HEK293 (cell line): ENCODE measurements around the gene FANCC.

Source experiments
- CTCF ChIA-PET: fragments of 350-600 bp; formaldehyde crosslinking; extraction: SDS; loops from one replicate; lab custom pipeline; 2021; ENCODE audit warnings: antibody characterized with exemption; lab: Yijun Ruan, JAX
- POLR2A ChIA-PET: fragments of 300-600 bp; formaldehyde crosslinking; extraction: SDS; loops from one replicate; lab custom pipeline; 2020; ENCODE audit warnings: antibody characterized with exemption, inconsistent platforms; lab: Yijun Ruan, JAX
- H3K27ac ChIP-seq: fragments of 200-500 bp; sonication (Bioruptor generic); 2 replicates; pipeline ENCODE4 v1.5.1; 2014; ENCODE audit warnings: low read depth, low read length, control low read depth, inconsistent platforms; ENCODE audit errors: extremely low read depth
- H3K36me3 ChIP-seq, 2 experiments: fragments of 200-500 bp in 1 of 2; sonication (Bioruptor generic) in 1 of 2; 1 replicate in 1 of 2; 2 replicates in 1 of 2; pipeline ENCODE4 v1.5.1; 2014 to 2017; ENCODE audit warnings: inconsistent platforms in 2 of 2, low read length in 2 of 2; ENCODE audit not compliant: control insufficient read depth in 2 of 2, insufficient read depth in 1 of 2
- H3K4me1 ChIP-seq: fragments of 200-500 bp; sonication (Bioruptor generic); 2 replicates; pipeline ENCODE4 v1.5.1; 2014; ENCODE audit warnings: mild to moderate bottlenecking, low read length, inconsistent platforms; ENCODE audit not compliant: control insufficient read depth, insufficient read depth
- H3K4me3 ChIP-seq: 2 replicates; pipeline ENCODE4 v1.5.1; 2011; ENCODE audit warnings: low read depth, mild to moderate bottlenecking, control low read depth, low read length, moderate library complexity
- H3K9me3 ChIP-seq: fragments of 200-500 bp; sonication (Bioruptor generic); 2 replicates; pipeline ENCODE4 v1.5.1; 2014; ENCODE audit warnings: low read depth, low read length, inconsistent platforms; ENCODE audit not compliant: control insufficient read depth, insufficient read depth
- MEIS1 ChIP-seq: sonication (generic); formaldehyde crosslinking; IDR thresholded peaks from 2 replicates; pipeline ENCODE4 v1.8.1; 2022; ENCODE audit warnings: missing genetic modification reagents, mild to moderate bottlenecking, borderline replicate concordance
- OSR2 ChIP-seq: fragments of 450-650 bp; formaldehyde crosslinking; IDR thresholded peaks from 2 replicates; pipeline ENCODE4 v1.5.1; 2016; ENCODE audit warnings: missing biosample characterization, missing genetic modification characterization
- RBAK ChIP-seq: fragments of 450-650 bp; formaldehyde crosslinking; IDR thresholded peaks from 2 replicates; pipeline ENCODE4 v1.5.1; 2016; ENCODE audit warnings: missing biosample characterization, missing genetic modification characterization
- ZBTB17 ChIP-seq: fragments of 450-650 bp; formaldehyde crosslinking; IDR thresholded peaks from 2 replicates; pipeline ENCODE4 v1.5.1; 2016; ENCODE audit warnings: missing biosample characterization, missing genetic modification characterization
- ZNF132 ChIP-seq: fragments of 450-650 bp; formaldehyde crosslinking; IDR thresholded peaks from 2 replicates; pipeline ENCODE4 v1.5.1; 2017; ENCODE audit warnings: missing biosample characterization, missing genetic modification characterization, borderline replicate concordance
- ZNF211 ChIP-seq: fragments of 450-650 bp; formaldehyde crosslinking; IDR thresholded peaks from 2 replicates; pipeline ENCODE4 v1.5.1; 2016; ENCODE audit warnings: low read depth, missing biosample characterization, missing genetic modification characterization
- ZNF311 ChIP-seq: fragments of 450-650 bp; formaldehyde crosslinking; IDR thresholded peaks from 2 replicates; pipeline ENCODE4 v1.5.1; 2017; ENCODE audit warnings: missing biosample characterization, missing genetic modification characterization, borderline replicate concordance
- ZNF324 ChIP-seq: fragments of 450-650 bp; formaldehyde crosslinking; IDR thresholded peaks from 2 replicates; pipeline ENCODE4 v1.5.1; 2016; ENCODE audit warnings: missing biosample characterization, missing genetic modification characterization
- ZNF366 ChIP-seq: fragments of 450-650 bp; formaldehyde crosslinking; conservative IDR thresholded peaks from 2 replicates; pipeline ENCODE4 v1.5.1; 2016; ENCODE audit warnings: missing biosample characterization, missing genetic modification characterization
- ZNF514 ChIP-seq: fragments of 450-650 bp; formaldehyde crosslinking; IDR thresholded peaks from 2 replicates; pipeline ENCODE4 v1.5.1; 2016; ENCODE audit warnings: missing biosample characterization, missing genetic modification characterization
- ZNF521 ChIP-seq: fragments of 450-650 bp; formaldehyde crosslinking; IDR thresholded peaks from 2 replicates; pipeline ENCODE4 v1.5.1; 2017; ENCODE audit warnings: missing biosample characterization, mild to moderate bottlenecking, missing genetic modification characterization
- ZNF530 ChIP-seq: fragments of 450-650 bp; formaldehyde crosslinking; IDR thresholded peaks from 2 replicates; pipeline ENCODE4 v1.5.1; 2016; ENCODE audit warnings: low read depth, missing biosample characterization, missing genetic modification characterization
- ZNF548 ChIP-seq: fragments of 450-650 bp; formaldehyde crosslinking; IDR thresholded peaks from 2 replicates; pipeline ENCODE4 v1.5.1; 2016; ENCODE audit warnings: missing biosample characterization, missing genetic modification characterization
- ZNF571 ChIP-seq: fragments of 450-650 bp; formaldehyde crosslinking; IDR thresholded peaks from 2 replicates; pipeline ENCODE4 v1.5.0; 2017; ENCODE audit warnings: missing biosample characterization, missing genetic modification characterization
- ZNF585B ChIP-seq: fragments of 450-650 bp; formaldehyde crosslinking; IDR thresholded peaks from 2 replicates; pipeline ENCODE4 v1.5.1; 2016; ENCODE audit warnings: missing biosample characterization, missing genetic modification characterization
- ZNF610 ChIP-seq: fragments of 450-650 bp; formaldehyde crosslinking; IDR thresholded peaks from 2 replicates; pipeline ENCODE4 v1.5.1; 2016; ENCODE audit warnings: missing biosample characterization, missing genetic modification characterization, borderline replicate concordance
- ZNF621 ChIP-seq: fragments of 450-650 bp; formaldehyde crosslinking; IDR thresholded peaks from 2 replicates; pipeline ENCODE4 v1.5.1; 2017; ENCODE audit warnings: missing biosample characterization, missing genetic modification characterization
- ZNF626 ChIP-seq: fragments of 450-650 bp; sonication (Bioruptor Pico); formaldehyde crosslinking; IDR thresholded peaks from 2 replicates; pipeline ENCODE4 v1.5.1; 2018; ENCODE audit warnings: missing biosample characterization, missing genetic modification characterization, inconsistent platforms
- ZNF654 ChIP-seq: fragments of 450-650 bp; formaldehyde crosslinking; IDR thresholded peaks from 2 replicates; pipeline ENCODE4 v1.5.1; 2016; ENCODE audit warnings: low read depth, missing biosample characterization, missing genetic modification characterization
- ZNF701 ChIP-seq: fragments of 450-650 bp; formaldehyde crosslinking; IDR thresholded peaks from 2 replicates; pipeline ENCODE4 v1.5.1; 2016; ENCODE audit warnings: missing biosample characterization, missing genetic modification characterization
- ZNF76 ChIP-seq: fragments of 450-650 bp; formaldehyde crosslinking; IDR thresholded peaks from 2 replicates; pipeline ENCODE4; 2016; ENCODE audit warnings: low read depth, missing biosample characterization, missing genetic modification characterization, borderline replicate concordance
- TF ChIP-seq, protein P1 (sequence below): fragments of 450-650 bp; formaldehyde crosslinking; IDR thresholded peaks from 2 replicates; pipeline ENCODE4 v1.5.1; 2016; ENCODE audit warnings: missing biosample characterization, missing genetic modification characterization, borderline replicate concordance
- TF ChIP-seq, protein P2 (sequence below): fragments of 450-650 bp; formaldehyde crosslinking; IDR thresholded peaks from 2 replicates; pipeline ENCODE4 v1.5.1; 2016; ENCODE audit warnings: missing biosample characterization, missing genetic modification characterization
- TF ChIP-seq, protein P3 (sequence below): IDR thresholded peaks from 2 replicates; pipeline ENCODE4 v1.6.1; 2011; ENCODE audit warnings: mild to moderate bottlenecking, low read depth, low read length, borderline replicate concordance
- TF ChIP-seq, protein P4 (sequence below): fragments of 450-650 bp; formaldehyde crosslinking; conservative IDR thresholded peaks from 2 replicates; pipeline ENCODE4 v1.5.1; 2016; ENCODE audit warnings: low read depth, missing biosample characterization, missing genetic modification characterization
- TF ChIP-seq, protein P5 (sequence below): fragments of 450-650 bp; IDR thresholded peaks from 2 replicates; pipeline ENCODE4 v1.5.1; 2018; ENCODE audit warnings: missing biosample characterization, mild to moderate bottlenecking, missing genetic modification characterization

The FANCC gene

DNA sequence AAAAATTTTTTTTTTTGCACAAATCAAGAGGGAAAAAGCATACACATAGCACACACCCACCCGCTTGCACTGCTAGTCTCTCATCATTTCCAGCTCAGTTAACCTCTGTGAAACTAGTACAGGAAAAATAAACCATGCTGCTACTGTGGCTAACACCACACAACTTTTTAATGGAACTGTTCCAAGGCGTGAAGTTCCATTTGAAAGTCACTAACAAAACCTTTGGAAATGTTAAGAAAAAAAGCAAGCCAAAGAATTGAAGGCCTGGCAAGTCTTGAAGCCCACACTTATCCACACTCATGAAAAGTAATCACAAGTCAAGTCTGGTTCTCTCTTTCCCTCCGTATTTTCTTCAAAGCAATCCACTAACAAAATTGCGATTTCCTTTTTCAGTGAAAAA, 116.3 kb downstream of the FANCC start (continued):
- no peak for TF ChIP-seq ZNF585B (tag by site-specific recombination)
- TF ChIP-seq ZNF76 (tag by site-specific recombination): no peak
- no peak for TF ChIP-seq ZNF311 (tag by site-specific recombination)
- TF ChIP-seq ZNF530 (tag by site-specific recombination): no peak
- TF ChIP-seq, protein P1, sequence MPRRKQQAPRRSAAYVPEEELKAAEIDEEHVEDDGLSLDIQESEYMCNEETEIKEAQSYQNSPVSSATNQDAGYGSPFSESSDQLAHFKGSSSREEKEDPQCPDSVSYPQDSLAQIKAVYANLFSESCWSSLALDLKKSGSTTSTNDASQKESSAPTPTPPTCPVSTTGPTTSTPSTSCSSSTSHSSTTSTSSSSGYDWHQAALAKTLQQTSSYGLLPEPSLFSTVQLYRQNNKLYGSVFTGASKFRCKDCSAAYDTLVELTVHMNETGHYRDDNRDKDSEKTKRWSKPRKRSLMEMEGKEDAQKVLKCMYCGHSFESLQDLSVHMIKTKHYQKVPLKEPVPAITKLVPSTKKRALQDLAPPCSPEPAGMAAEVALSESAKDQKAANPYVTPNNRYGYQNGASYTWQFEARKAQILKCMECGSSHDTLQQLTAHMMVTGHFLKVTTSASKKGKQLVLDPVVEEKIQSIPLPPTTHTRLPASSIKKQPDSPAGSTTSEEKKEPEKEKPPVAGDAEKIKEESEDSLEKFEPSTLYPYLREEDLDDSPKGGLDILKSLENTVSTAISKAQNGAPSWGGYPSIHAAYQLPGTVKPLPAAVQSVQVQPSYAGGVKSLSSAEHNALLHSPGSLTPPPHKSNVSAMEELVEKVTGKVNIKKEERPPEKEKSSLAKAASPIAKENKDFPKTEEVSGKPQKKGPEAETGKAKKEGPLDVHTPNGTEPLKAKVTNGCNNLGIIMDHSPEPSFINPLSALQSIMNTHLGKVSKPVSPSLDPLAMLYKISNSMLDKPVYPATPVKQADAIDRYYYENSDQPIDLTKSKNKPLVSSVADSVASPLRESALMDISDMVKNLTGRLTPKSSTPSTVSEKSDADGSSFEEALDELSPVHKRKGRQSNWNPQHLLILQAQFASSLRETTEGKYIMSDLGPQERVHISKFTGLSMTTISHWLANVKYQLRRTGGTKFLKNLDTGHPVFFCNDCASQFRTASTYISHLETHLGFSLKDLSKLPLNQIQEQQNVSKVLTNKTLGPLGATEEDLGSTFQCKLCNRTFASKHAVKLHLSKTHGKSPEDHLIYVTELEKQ (tag by site-specific recombination): no peak
- no peak for TF ChIP-seq ZNF132
- TF ChIP-seq ZNF521 (tag by site-specific recombination): no peak

DNA sequence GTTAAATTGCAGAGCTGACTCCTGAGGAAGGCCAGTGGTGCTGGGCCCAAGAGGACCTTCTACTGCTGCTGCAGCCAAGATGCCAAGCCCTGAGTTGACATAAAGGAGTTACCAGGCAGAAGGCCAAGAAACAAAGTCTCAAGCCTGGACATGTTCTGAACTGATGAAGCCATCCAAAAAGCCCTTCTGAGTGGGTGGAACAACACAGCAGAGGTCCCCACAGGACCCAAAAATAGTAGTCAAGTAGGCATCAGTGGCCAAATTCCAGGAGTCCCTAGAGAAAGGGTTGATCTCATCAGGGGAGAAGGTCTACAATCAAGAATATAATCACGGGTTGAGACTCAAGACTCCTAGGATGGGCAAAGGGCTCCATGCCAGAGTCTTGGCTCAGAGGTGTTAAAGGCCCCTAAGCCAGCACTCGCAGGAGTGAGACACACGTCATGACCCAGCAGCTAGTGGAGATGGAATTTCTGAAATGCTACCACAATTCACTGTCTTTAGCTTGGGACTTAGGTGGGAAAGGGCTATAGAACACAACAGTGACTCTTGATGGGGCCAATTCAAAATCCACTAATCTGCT, 119.7 kb downstream of the FANCC start:
- H3K36me3 ChIP-seq: no peaks in the 10 kb centered on the region
- CTCF ChIA-PET: interaction anchor here (1.3 kb wide), 1 partner anchor 30 kb away, joined by 5 read pairs; no protein-coding TSS in a partner anchor
- H3K4me1 ChIP-seq: no peaks in the 10 kb centered on the region
- POLR2A ChIA-PET: no interaction called here
- no peak overlapping the region for H3K27ac ChIP-seq
- H3K9me3 ChIP-seq: no peaks in the 10 kb centered on the region
- H3K4me3 ChIP-seq: no peak overlapping the region
- TF ChIP-seq ZNF324 (no peak), ZNF621 (tag by site-specific recombination) (no peak), RBAK (tag by site-specific recombination) (no peak), ZNF548 (tag by site-specific recombination) (no peak), ZNF571 (tag by site-specific recombination) (no peak), ZBTB17 (tag by site-specific recombination) (no peak), ZNF654 (tag by site-specific recombination) (no peak), ZNF626 (tag by site-specific recombination) (no peak), MEIS1 (no peak), ZNF514 (tag by site-specific recombination) (no peak), ZNF366 (peak; percentile 88), OSR2 (peak; percentile 82), ZNF701 (tag by site-specific recombination) (no peak), ZNF610 (tag by site-specific recombination) (no peak), ZNF211 (tag by site-specific recombination) (no peak)
- TF ChIP-seq, protein P2, sequence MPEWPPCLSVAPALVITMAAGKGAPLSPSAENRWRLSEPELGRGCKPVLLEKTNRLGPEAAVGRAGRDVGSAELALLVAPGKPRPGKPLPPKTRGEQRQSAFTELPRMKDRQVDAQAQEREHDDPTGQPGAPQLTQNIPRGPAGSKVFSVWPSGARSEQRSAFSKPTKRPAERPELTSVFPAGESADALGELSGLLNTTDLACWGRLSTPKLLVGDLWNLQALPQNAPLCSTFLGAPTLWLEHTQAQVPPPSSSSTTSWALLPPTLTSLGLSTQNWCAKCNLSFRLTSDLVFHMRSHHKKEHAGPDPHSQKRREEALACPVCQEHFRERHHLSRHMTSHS: no peak
- TF ChIP-seq, protein P3, sequence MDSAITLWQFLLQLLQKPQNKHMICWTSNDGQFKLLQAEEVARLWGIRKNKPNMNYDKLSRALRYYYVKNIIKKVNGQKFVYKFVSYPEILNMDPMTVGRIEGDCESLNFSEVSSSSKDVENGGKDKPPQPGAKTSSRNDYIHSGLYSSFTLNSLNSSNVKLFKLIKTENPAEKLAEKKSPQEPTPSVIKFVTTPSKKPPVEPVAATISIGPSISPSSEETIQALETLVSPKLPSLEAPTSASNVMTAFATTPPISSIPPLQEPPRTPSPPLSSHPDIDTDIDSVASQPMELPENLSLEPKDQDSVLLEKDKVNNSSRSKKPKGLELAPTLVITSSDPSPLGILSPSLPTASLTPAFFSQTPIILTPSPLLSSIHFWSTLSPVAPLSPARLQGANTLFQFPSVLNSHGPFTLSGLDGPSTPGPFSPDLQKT: no peak
- TF ChIP-seq, protein P4, sequence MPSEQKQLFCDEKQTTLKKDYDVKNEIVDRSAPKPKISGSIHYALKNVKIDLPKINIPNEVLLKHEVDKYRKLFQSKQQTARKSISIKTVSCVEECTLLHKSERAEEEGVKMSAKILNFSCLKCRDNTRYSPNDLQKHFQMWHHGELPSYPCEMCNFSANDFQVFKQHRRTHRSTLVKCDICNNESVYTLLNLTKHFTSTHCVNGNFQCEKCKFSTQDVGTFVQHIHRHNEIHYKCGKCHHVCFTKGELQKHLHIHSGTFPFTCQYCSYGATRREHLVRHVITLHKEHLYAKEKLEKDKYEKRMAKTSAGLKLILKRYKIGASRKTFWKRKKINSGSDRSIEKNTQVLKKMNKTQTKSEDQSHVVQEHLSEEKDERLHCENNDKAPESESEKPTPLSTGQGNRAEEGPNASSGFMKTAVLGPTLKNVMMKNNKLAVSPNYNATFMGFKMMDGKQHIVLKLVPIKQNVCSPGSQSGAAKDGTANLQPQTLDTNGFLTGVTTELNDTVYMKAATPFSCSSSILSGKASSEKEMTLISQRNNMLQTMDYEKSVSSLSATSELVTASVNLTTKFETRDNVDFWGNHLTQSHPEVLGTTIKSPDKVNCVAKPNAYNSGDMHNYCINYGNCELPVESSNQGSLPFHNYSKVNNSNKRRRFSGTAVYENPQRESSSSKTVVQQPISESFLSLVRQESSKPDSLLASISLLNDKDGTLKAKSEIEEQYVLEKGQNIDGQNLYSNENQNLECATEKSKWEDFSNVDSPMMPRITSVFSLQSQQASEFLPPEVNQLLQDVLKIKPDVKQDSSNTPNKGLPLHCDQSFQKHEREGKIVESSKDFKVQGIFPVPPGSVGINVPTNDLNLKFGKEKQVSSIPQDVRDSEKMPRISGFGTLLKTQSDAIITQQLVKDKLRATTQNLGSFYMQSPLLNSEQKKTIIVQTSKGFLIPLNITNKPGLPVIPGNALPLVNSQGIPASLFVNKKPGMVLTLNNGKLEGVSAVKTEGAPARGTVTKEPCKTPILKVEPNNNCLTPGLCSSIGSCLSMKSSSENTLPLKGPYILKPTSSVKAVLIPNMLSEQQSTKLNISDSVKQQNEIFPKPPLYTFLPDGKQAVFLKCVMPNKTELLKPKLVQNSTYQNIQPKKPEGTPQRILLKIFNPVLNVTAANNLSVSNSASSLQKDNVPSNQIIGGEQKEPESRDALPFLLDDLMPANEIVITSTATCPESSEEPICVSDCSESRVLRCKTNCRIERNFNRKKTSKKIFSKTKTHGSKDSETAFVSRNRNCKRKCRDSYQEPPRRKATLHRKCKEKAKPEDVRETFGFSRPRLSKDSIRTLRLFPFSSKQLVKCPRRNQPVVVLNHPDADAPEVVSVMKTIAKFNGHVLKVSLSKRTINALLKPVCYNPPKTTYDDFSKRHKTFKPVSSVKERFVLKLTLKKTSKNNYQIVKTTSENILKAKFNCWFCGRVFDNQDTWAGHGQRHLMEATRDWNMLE: no peak
- TF ChIP-seq, protein P5, sequence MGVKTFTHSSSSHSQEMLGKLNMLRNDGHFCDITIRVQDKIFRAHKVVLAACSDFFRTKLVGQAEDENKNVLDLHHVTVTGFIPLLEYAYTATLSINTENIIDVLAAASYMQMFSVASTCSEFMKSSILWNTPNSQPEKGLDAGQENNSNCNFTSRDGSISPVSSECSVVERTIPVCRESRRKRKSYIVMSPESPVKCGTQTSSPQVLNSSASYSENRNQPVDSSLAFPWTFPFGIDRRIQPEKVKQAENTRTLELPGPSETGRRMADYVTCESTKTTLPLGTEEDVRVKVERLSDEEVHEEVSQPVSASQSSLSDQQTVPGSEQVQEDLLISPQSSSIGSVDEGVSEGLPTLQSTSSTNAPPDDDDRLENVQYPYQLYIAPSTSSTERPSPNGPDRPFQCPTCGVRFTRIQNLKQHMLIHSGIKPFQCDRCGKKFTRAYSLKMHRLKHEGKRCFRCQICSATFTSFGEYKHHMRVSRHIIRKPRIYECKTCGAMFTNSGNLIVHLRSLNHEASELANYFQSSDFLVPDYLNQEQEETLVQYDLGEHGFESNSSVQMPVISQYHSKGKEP (tag by site-specific recombination): no peak
